ENCODE results near the gene TPGS2.
"Not testable (repeated sequence)": the region's sequence is repeated elsewhere in the genome, so short reads cannot be mapped to it uniquely, and the experiment has no call there.

The TPGS2 gene, protein sequence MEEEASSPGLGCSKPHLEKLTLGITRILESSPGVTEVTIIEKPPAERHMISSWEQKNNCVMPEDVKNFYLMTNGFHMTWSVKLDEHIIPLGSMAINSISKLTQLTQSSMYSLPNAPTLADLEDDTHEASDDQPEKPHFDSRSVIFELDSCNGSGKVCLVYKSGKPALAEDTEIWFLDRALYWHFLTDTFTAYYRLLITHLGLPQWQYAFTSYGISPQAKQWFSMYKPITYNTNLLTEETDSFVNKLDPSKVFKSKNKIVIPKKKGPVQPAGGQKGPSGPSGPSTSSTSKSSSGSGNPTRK

DNA sequence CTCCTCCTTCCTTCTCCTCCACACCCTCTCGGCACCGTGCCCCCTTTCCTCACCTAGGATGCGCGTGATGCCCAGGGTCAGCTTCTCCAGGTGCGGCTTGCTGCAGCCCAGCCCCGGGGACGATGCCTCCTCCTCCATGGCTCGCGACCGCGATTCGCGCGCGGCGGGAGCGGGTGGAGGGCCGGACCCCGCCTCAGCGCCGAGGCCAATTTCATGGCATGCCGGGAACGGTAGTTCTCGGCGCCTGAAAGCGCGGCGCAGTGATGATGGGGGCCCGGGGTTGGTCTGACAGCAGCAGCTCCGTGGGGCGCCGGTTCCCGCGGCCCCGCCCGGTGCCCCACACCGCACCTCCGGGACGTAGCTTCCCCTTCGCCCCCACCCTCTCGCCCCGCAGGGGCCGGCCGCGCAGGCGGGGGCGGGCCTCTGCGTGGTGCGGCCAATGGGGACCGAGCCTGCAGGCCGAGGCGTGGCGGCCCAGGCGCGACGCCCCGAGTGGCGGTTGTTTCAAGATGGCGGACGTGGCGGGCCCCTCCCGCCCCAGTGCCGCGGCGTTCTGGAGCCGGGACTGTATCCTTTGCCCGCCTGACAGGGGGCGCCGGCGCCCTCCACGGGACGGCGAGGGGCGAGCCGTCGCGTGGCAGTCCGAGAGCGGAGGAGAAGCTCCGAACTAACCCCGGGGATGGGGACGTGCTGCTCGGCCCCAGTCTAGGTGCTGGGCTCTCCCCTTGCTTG lies at the start of gene TPGS2, which contains the start of gene KIAA1328:
TPGS2 (minus strand) TSS at position 373 of the 732 bp plus-strand sequence; CDS start at position 138, 235 bp downstream.
KIAA1328 (plus strand) TSS at position 498 of the 732 bp plus-strand sequence; CDS start at position 510, 12 bp downstream.
- DNase-seq = peak; percentile 79 to 85

- not testable (repeated sequence) for DNase-seq
Observed at GRCh38 chr18:36873826-36874225, 45.0 kb upstream of the TPGS2 start.

GRCh38 chr18:36872329-36872728 lies 43.5 kb upstream of the TPGS2 start:
- no peak for DNase-seq

DNA sequence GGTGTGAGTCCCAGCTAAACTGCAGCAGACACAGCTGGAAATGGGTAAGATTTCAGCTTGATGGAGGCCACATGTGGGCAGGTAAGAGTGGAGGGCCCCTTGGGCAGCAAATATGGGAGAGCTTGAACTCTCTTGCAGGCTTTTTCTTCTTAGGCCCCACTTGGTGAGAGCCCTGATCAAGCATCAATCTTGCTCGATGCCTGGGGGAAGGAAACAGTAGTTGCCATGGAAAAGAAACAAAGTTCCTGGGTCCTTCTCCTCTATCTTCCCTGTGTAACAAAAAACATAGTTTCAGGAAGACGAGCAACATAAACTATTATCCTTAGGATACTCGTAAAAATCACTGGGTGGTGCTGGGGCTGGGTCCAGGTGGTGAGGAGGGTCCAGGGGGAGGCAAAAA lies 43.0 kb upstream of the TPGS2 start:
- no peak for DNase-seq

- DNase-seq = no peak
Observed at GRCh38 chr18:36867056-36867455, 38.3 kb upstream of the TPGS2 start.

- no peak for DNase-seq
Observed at GRCh38 chr18:36862182-36862581, 33.4 kb upstream of the TPGS2 start.

DNA sequence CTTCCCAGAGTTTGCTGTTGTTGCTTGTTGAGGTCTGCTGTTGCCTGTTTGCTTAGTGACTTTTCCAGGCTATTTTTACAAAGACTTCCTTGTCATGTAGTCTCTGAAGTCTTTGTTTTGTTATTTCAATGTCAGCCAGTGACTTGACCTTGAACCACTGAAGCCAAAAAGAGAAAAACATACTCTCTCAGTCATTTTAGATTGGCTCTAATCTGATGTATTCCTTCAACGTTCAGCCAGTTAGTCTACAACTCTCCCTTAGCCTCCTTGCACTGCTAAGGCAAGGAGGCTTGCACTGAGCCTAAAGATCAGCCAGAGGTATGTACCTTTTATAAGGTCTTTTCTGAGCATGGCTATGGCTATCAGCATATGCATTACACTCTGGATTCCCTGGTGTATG lies 28.0 kb upstream of the TPGS2 start:
- DNase-seq = no peak

GRCh38 chr18:36851202-36851590 lies 22.4 kb upstream of the TPGS2 start:
- DNase-seq = peak; percentile 17 to 64

DNA sequence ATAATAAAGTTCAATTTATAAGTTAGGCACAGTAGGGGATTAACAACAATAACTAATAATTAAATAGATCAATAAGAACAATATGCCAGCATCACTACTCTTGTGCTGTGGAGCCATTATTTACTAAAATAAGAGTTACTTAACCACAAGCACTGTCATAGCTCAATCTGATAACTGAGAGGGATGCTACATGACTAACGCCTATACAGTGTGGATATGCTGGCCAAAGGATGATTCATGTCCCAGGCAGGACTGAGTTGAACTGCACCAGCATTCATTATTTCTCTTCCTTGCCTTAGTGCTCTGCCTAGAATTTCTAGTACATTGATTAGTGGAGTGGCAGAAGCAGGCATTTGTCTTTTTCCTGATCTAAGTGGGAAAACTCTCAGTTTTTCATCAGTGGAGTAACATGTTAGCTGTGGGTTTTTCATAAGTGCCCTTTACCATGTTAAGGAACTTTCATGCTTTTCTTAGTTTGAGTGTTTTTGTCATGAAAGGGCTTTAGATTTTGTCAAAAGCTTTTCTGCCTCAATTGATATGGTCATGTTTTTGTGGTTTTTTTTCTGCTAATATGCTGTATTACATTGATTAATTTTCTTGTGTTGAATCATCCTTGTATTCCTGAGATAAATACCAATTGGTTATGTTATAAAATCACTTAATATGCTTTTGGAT lies 21.9 kb upstream of the TPGS2 start:
- no peak for DNase-seq

- DNase-seq = no peak
Observed at GRCh38 chr18:36849288-36850006, 20.6 kb upstream of the TPGS2 start.

DNA sequence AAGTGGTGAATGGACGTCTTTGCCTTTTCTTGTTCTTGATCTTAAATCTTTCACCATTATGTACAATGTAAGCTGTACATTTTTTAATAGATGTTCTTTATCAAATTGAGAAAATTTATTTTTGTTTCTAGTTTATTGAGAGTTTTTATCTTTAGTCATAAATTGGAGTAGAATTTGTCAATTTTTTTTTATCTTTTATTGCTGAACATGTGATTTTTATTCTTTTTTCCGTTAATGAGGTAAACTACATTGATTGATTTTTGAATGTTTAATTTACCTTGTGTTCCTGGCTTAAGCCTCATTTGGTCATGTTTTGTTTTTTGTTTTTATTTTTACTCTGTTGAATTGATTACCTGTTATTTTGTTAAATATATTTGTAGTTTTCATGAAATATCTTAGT lies 19.8 kb upstream of the TPGS2 start:
- DNase-seq = no peak

DNA sequence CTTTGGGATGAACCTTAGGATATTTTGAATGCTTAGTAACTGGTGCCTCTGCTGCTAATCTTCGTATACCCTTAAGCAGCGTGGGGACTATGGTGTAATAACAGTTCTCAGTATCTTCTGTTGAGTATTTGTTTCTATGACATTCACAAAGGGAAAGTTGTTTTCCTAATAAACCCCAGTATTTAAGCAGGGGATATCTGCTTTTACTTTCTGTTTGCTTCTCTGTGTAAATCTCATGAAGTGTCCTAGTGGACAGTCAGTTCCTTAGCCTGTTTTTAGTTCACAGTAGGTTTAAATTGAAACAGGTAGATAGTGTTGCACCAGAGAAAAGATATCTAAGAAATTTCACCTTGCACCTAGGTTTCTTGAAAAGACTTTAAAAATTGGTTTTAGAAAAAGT lies 15.0 kb upstream of the TPGS2 start:
- DNase-seq = no peak

DNA sequence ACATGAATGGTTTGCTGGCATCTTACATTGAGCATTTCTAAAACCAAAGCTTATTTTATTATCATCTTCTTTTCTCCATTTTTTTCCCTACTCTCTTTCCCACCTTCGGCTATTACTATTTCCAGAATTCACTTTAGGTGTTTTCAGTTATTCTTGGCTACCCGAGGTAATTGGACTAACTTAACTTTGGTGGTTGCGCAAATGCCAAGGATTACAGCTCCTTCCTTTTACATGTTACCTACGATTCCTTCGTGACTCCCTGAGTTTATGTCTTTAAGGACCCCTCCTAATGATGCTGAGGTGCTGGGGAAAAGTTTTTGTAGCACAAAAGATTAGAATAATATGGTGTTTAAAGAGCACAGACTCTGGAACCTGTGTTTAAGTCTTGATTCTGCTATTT lies 14.4 kb upstream of the TPGS2 start:
- DNase-seq = no peak

DNA sequence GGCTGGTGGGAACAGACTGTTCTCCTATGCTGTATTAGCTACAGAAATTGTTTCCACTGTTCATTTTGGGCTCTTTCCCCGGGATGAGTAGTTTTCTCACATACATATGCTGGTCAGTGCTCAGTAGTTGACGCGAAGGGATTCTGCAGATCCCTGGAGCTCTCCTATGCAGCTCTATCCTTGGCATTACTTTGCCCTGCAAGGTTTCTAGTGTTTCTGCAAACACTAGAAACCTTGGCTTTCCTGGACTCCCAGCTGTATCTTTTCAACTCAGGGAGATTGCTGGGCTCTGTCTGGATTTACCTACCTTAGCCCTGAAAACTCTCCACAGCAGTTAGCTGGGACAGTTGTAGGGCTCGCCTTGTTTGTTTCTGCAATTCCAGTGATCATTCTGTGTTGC lies 11.0 kb upstream of the TPGS2 start:
- DNase-seq = no peak

GRCh38 chr18:36835927-36836326 lies 7.1 kb upstream of the TPGS2 start:
- DNase-seq = no peak

DNA sequence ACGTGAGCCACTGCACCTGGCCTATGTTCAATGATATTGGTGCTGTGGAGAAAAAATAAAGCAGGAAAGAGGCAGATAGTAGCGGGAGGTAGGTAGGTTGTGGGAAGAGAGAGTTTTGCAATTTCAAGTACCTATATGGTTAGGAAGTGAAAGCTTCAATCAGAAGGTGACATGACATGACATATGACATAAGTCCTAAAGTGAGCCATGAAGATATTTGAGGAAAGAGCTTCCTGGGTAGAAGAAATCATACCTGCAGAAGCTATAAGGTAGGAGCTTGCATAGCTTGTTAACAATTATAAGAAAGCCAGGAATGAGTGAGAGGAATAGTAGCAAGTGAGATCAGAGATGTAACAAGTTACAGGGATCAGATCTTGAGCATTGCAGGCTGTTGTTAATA lies 4.3 kb upstream of the TPGS2 start:
- no peak for DNase-seq

GRCh38 chr18:36831139-36831538 lies 2.3 kb upstream of the TPGS2 start:
- no peak for DNase-seq

DNA sequence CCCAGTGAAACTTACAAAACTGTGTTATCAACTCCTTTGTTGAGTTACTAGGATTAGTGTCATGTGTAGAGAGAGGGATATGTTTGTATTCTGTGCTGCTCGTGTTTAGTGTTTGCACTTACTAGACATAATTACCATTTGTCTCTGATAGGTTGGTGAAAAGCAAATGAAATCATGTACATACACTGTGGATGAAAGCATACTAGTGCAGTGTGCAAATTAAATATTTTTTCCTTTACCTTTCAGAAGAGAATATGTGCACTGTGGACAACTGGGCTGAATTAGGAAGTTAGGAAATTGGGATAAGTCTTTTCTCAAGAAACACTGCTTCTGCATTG lies 1.3 kb upstream of the TPGS2 start:
- no peak for DNase-seq

DNA sequence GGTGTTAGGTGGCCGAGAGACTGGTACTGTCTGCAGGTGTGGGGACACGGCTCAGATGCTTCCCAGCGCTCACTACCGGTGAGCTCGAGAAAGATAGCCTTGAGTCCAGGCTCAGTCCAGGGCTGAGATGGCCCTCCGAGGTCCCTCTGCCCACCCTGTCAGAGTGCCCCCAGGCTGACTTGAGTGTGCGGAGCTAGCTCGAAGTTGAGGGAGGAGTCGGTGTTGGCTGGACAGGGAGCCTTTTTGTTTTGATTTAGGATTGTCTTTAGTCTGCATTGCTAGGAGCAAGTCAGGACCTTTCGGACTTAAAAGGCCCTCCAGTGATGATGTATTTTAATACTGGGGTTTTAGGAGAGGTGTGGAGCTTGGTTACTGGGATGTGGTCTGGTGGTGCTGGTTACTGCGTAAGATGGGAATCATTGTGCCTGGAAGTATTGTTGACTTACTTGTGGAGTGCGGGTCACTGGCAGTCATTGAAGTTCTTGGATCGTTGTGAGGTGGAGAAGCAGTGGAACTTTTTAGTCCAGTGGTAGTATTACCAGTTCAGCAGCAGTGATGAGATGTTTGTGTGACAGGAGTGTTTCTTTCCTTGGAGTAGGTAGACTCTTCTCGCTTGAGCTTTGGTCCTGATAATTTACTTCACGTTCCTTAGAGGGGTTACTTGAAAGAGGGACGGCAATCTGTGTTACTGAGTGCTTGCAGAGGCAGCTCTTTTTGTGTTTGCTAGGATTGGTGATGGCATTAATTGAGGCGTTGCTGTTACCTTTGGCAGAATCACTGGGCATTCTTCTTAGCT lies 758 bp upstream of the TPGS2 start:
- DNase-seq = peak in 1 of 2 experiments; percentile 24

GRCh38 chr18:36828157-36828629 lies 609 bp downstream of the TPGS2 start:
- peak; percentile 53 to 61 for DNase-seq

DNA sequence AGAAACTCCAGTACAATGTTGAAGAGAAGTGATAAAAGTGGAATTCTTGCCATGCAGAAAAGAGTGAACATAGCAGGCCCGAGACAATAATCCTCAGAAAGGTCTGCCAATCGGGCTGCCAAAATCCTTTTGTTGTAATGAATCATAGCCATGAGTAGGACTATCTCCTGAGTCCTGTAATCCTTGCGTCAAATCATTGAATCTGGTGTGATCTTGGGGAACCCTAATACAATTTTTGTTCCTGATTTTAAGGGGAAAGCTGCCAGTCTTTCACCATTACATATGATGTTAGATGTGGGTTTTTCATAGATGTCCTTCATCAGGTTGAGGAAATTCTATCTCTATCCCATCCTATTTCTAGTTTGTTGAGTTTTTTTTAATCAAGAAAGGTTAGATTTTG lies 2.2 kb downstream of the TPGS2 start:
- no peak for DNase-seq

DNA sequence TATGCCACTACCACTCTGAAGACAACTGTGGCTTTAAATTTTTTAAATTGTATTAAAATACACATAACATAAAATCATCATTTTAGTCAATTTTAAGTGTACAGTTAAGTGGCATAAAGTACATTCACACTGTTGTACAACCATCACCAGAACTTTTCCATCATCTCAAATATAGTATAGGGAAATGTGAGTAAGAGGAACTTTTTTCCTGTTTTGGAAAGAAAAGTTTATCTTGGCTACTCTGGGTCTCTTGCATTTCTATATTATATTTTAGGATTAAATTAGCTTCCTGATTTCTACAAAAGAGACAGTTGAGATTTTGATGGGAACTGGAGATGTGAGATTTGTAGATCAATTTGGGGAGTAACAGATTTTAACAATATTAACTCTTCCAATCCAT lies 3.3 kb downstream of the TPGS2 start:
- DNase-seq = no peak

Measured in NCI-H524 (cell line).